Measurements from ENCODE around the gene IMMP2L. TPM values are rescaled to one million over a fixed set of nuclear protein-coding genes. Genes with fewer than 3 reads are reported as not detected.
"Not testable (repeated sequence)": the region's sequence is repeated elsewhere in the genome, so short reads cannot be mapped to it uniquely, and the experiment has no call there.

IMMP2L gene
- polyA plus RNA-seq, 1 donor from 2014 or later: 23.2 TPM

DNA sequence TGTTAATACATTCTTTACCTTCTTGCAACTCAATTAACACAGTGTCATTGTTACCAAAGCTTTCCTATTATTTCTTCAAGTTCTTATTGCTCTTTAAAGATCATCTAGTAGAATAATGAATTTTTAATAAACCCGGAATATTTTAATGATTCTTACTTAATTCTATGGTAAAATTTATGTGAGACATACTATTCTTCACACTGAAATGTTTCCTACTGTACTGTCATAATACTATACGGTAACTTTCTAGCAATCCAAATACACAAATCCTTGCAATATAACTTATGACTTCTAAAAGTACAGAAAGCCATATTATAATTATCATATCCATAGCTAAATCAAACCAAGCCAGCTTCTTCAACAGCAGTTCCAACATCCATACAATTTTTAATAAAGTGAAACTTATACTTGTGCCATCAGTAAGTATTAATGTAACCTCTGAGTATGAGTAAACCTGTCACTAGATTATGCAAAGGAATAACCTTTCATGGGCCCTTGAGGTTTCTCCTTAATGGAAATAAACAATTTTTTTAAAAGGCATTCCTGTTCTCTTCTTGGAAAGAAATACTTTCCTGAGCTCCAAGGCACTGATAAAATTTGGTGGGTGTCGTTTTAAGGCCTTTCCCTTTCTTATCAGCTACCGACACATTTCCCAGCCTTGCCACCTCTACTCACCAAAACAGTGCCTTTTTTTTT lies 87.4 kb downstream of the IMMP2L start:
- Mint-ChIP-seq H3K27me3 (no peaks in the 10 kb centered on the region), H3K4me1 (peaks cover 2 to 3% (median 2%) of the 10 kb centered on the region in 3 donors), H3K4me3 (no peak overlapping the region), H3K9me3 (peaks cover 4 to 14% (median 6%) of the 10 kb centered on the region in 3 donors), H3K36me3 (peaks cover 17% of the 10 kb centered on the region), H3K27ac (no peak overlapping the region)

DNA sequence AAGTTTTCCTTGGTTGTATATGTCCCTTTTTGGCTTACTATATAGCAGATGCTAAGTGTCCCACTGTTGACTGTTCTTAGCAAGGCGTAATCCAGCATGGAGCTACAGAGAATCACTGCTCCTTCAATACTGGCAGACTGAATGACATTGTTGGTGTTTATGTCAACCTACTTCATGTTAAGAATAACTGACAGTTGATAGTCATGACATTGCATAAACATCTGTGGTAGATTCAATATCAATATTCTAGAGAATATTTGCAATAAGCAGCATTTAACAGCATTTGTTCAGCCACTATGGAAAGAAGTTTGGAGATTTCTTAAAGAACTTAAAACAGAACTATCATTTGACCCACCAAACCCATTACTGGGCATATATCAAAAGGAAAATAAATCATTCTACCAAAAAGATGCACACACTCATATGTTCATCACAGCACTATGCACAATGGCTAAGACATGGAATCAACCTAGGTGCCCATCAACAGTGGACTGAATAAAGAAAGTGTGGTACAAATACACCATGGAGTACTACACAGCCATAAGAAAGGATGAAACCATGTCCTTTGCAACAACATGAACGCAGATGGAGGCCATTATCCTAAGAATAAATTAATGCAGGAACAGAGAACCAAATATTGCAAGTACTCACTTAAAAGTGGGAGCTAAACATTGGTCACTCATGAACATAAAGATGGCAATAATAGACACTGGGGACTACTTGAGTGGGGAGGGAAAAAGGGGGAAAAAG lies 88.7 kb downstream of the IMMP2L start:
- peaks cover 4 to 18% (median 9%) of the 10 kb centered on the region in 3 donors for H3K9me3 Mint-ChIP-seq
- no peaks in the 10 kb centered on the region for H3K27me3 Mint-ChIP-seq
- no peak overlapping the region for H3K27ac Mint-ChIP-seq
- no peak overlapping the region for H3K4me3 Mint-ChIP-seq
- peaks cover 2 to 4% (median 3%) of the 10 kb centered on the region in 3 donors for H3K4me1 Mint-ChIP-seq
- peaks cover 22% of the 10 kb centered on the region for H3K36me3 Mint-ChIP-seq

DNA sequence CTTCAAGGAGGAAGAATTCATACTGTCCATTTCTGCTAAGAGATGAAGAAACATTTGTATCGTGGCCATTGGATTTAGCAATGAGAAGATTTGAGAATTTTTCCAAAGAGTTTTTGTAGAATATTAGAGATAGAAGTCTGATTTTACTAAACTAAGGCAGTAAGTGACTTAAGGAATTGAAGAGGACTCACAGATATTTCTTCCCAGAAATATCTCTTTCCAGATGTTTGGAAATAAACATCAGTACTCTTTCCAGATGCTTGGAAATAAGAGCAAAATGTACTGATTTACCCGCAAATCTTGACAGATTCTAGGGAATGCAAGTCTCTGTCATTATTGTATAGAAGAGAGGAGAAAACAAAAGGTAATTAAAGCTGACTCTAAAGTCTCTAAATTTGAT lies 91.3 kb downstream of the IMMP2L start:
- Mint-ChIP-seq H3K36me3 (peaks cover 19% of the 10 kb centered on the region), H3K4me3 (no peak overlapping the region)

GRCh38 chr7:111469894-111470293 lies 92.4 kb downstream of the IMMP2L start:
- H3K9me3 Mint-ChIP-seq: peaks cover 4 to 24% (median 10%) of the 10 kb centered on the region in 3 donors
- H3K4me3 Mint-ChIP-seq, H3K27me3 Mint-ChIP-seq, H3K4me1 Mint-ChIP-seq, H3K27ac Mint-ChIP-seq: not testable (repeated sequence)
- peaks cover 19% of the 10 kb centered on the region for H3K36me3 Mint-ChIP-seq

More for the DNA sequence above, 91.3 kb downstream of the IMMP2L start:
- Mint-ChIP-seq H3K9me3 (peaks cover 4 to 24% (median 10%) of the 10 kb centered on the region in 3 donors), H3K4me1 (peaks cover 2 to 3% (median 2%) of the 10 kb centered on the region in 3 donors), H3K27ac (no peak overlapping the region), H3K27me3 (no peaks in the 10 kb centered on the region)

GRCh38 chr7:111465774-111466173 lies 96.5 kb downstream of the IMMP2L start:
- not testable (repeated sequence) for H3K4me1 Mint-ChIP-seq, H3K27me3 Mint-ChIP-seq, H3K36me3 Mint-ChIP-seq, H3K27ac Mint-ChIP-seq, H3K4me3 Mint-ChIP-seq
- peaks cover under 1 to 10% (median 4%) of the 10 kb centered on the region in 3 donors for H3K9me3 Mint-ChIP-seq

- Mint-ChIP-seq H3K27ac (no peak overlapping the region), H3K9me3 (no peaks in the 10 kb centered on the region), H3K27me3 (no peaks in the 10 kb centered on the region), H3K36me3 (peaks cover 4% of the 10 kb centered on the region), H3K4me3 (no peak overlapping the region), H3K4me1 (peaks cover 0 to 1% (median 0%) of the 10 kb centered on the region in 3 donors)
Measured at GRCh38 chr7:111460695-111461094, 101.6 kb downstream of the IMMP2L start.

DNA sequence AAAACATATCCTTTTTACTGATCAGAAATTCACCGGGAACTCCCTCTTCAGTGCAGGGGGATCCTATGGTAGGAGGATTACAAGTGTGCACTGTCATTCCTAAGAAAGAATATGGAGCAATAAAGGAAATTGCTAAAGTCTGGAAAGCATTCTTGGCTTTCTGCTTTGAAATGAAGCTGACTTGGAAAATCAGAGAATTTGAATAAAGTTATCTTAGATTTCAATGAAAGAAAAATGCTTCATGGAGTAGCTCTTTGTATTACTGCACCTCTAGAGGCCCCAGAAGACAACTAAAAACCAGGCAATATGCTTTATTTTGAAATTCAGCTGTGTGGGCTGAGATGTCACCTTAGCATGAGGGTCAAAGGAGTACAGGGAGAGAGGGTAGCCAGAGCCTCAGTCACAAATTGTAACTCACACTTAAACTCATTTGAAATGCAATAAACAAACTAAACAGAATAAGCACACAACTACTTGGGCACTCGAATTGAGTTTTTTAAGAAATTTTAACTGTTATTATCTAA lies 102.5 kb downstream of the IMMP2L start:
- Mint-ChIP-seq H3K4me3 (no peak overlapping the region), H3K9me3 (no peaks in the 10 kb centered on the region), H3K27ac (no peak overlapping the region), H3K36me3 (peaks cover 4% of the 10 kb centered on the region), H3K27me3 (no peaks in the 10 kb centered on the region), H3K4me1 (peaks cover 0 to 1% (median 0%) of the 10 kb centered on the region in 3 donors)

GRCh38 chr7:111459065-111459756 lies 103.1 kb downstream of the IMMP2L start:
- Mint-ChIP-seq H3K27ac (no peak overlapping the region), H3K9me3 (no peaks in the 10 kb centered on the region), H3K36me3 (peaks cover 4% of the 10 kb centered on the region), H3K27me3 (no peaks in the 10 kb centered on the region), H3K4me1 (no peaks in the 10 kb centered on the region), H3K4me3 (no peak overlapping the region)

- not testable (repeated sequence) for H3K27me3 Mint-ChIP-seq, H3K4me1 Mint-ChIP-seq, H3K4me3 Mint-ChIP-seq, H3K9me3 Mint-ChIP-seq, H3K36me3 Mint-ChIP-seq, H3K27ac Mint-ChIP-seq
Measured at GRCh38 chr7:111450705-111451104, 111.6 kb downstream of the IMMP2L start.

DNA sequence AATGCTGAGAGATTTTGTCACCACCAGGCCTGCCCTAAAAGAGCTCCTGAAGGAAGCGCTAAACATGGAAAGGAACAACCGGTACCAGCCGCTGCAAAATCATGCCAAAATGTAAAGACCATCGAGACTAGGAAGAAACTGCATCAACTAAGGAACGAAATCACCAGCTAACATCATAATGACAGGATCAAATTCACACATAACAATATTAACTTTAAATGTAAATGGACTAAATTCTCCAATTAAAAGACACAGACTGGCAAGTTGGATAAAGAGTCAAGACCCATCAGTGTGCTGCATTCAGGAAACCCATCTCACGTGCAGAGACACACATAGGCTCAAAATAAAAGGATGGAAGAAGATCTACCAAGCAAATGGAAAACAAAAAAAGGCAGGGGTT lies 114.8 kb downstream of the IMMP2L start:
- H3K9me3 Mint-ChIP-seq, H3K4me1 Mint-ChIP-seq, H3K4me3 Mint-ChIP-seq, H3K27me3 Mint-ChIP-seq, H3K36me3 Mint-ChIP-seq, H3K27ac Mint-ChIP-seq: not testable (repeated sequence)

- Mint-ChIP-seq H3K4me3 (no peak overlapping the region), H3K36me3 (peaks cover 15% of the 10 kb centered on the region), H3K9me3 (peaks cover 1 to 3% (median 2%) of the 10 kb centered on the region in 3 donors), H3K27ac (no peak overlapping the region), H3K27me3 (no peaks in the 10 kb centered on the region), H3K4me1 (peaks cover 0 to 5% (median 0%) of the 10 kb centered on the region in 3 donors)
Measured at GRCh38 chr7:111439977-111440376, 122.3 kb downstream of the IMMP2L start.

DNA sequence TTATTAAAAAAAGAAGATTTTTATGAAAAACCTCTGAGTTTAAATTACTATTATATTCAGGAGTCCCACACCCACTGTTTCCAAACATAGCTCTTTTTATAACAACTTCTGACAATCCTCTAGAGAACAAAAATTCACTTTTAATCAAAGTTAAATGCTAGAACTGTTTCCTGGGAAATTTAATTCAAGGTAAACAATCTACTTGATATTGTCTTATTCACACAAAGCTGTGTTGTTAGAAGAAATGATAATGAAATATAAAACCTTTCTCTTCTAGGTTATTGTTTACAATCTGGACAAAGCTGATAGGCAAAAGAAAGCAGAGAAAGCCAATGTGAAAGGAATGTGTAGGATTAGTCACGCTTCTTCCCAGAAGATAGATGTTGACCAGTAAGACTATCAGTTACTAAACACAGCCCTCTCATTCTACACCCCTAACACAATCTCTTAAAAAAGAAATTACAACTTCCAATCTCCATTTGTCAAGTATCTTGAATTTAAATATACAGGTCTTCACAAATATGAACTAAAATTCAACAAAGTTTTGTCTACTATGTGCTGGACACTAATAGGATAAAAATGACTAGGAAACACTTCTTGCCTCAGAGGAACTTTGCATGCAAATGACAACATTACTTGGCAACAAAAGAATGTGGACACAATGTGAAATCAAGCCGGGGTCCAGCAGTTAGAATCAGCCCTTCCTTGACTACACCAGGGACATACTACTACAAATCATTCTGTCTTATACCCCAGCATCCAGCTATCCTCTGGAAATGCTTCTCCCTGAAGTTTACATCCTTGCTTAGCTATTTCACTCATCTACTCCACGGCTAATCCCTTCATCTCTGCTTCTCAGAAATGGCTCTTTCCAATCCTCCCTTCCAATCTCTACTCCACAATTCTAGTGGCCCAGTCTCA lies 123.7 kb downstream of the IMMP2L start:
- Mint-ChIP-seq H3K27me3 (no peaks in the 10 kb centered on the region), H3K27ac (no peak overlapping the region), H3K4me1 (peaks cover 0 to 5% (median 0%) of the 10 kb centered on the region in 3 donors), H3K9me3 (peaks cover 1 to 3% (median 2%) of the 10 kb centered on the region in 3 donors), H3K36me3 (peaks cover 15% of the 10 kb centered on the region), H3K4me3 (no peak overlapping the region)

GRCh38 chr7:111437736-111438135 lies 124.6 kb downstream of the IMMP2L start:
- H3K27ac Mint-ChIP-seq: no peak overlapping the region
- peaks cover 17% of the 10 kb centered on the region for H3K36me3 Mint-ChIP-seq
- H3K27me3 Mint-ChIP-seq: no peaks in the 10 kb centered on the region
- H3K4me3 Mint-ChIP-seq: no peak overlapping the region
- H3K4me1 Mint-ChIP-seq: peaks cover 0 to 5% (median 2%) of the 10 kb centered on the region in 3 donors
- H3K9me3 Mint-ChIP-seq: peaks cover 4 to 7% (median 6%) of the 10 kb centered on the region in 3 donors

GRCh38 chr7:111436608-111437007 lies 125.7 kb downstream of the IMMP2L start:
- no peak overlapping the region for H3K27ac Mint-ChIP-seq
- H3K9me3 Mint-ChIP-seq: peaks cover 4 to 7% (median 6%) of the 10 kb centered on the region in 3 donors
- H3K4me3 Mint-ChIP-seq: no peak overlapping the region
- H3K4me1 Mint-ChIP-seq: peaks cover 0 to 5% (median 2%) of the 10 kb centered on the region in 3 donors
- peaks cover 19% of the 10 kb centered on the region for H3K36me3 Mint-ChIP-seq
- no peaks in the 10 kb centered on the region for H3K27me3 Mint-ChIP-seq
